Choroid plexus epithelial cell (primary cell): ENCODE measurements around the gene DIP2C.
A peak's percentile ranks its signal among the peaks of the same experiment; 100 is the strongest.
"Not testable (repeated sequence)": the region's sequence is repeated elsewhere in the genome, so short reads cannot be mapped to it uniquely, and the experiment has no call there.

ENCODE experiments used
- DNase-seq: peaks from one replicate; pipeline ENCODE4 v3.0.0-alpha.2; 2010; ENCODE audit warnings: low read depth
- H3K4me3 ChIP-seq: 2 replicates; pipeline ENCODE4 v1.5.1; 2011; ENCODE audit warnings: low read depth, mild to moderate bottlenecking, control low read depth, low read length, moderate library complexity
- CTCF ChIP-seq: conservative IDR thresholded peaks from 2 replicates; pipeline ENCODE4 v1.5.1; 2011; ENCODE audit warnings: low read depth, mild to moderate bottlenecking, control low read depth, inconsistent platforms, low read length, moderate library complexity

DIP2C gene

GRCh38 chr10:599767-600166 is 89.7 kb downstream of the DIP2C start:
- DNase-seq: no peak
- H3K4me3 ChIP-seq: no peak overlapping the region
- no peak for TF ChIP-seq CTCF

GRCh38 chr10:598415-599170 is 90.9 kb downstream of the DIP2C start:
- DNase-seq: peak; percentile 94
- no peak overlapping the region for H3K4me3 ChIP-seq
- no peak for TF ChIP-seq CTCF

GRCh38 chr10:597976-598375 is 91.5 kb downstream of the DIP2C start:
- TF ChIP-seq CTCF: no peak
- DNase-seq: no peak
- H3K4me3 ChIP-seq: no peak overlapping the region

- H3K4me3 ChIP-seq: no peak overlapping the region
- no peak for DNase-seq
- no peak for TF ChIP-seq CTCF
Observed at GRCh38 chr10:596725-597345, 92.6 kb downstream of the DIP2C start.

GRCh38 chr10:596131-596530 is 93.3 kb downstream of the DIP2C start:
- H3K4me3 ChIP-seq, DNase-seq: not testable (repeated sequence)

- H3K4me3 ChIP-seq: no peak overlapping the region
- no peak for TF ChIP-seq CTCF
- DNase-seq: no peak
Observed at GRCh38 chr10:595473-595872, 94.0 kb downstream of the DIP2C start.

GRCh38 chr10:594584-595270 is 94.7 kb downstream of the DIP2C start:
- TF ChIP-seq CTCF: no peak
- DNase-seq: no peak
- no peak overlapping the region for H3K4me3 ChIP-seq
